ENCODE measurements around the gene ARRB2. TPM values are rescaled to one million over a fixed set of nuclear protein-coding genes. Genes with fewer than 3 reads are reported as not detected.

The ARRB2 gene
- total and polyA plus RNA-seq, 2 of the 8 experiments (the other 6 are each of a cell fraction or from before 2014, with no cell fraction given), result 72.4 to 101 TPM

DNA sequence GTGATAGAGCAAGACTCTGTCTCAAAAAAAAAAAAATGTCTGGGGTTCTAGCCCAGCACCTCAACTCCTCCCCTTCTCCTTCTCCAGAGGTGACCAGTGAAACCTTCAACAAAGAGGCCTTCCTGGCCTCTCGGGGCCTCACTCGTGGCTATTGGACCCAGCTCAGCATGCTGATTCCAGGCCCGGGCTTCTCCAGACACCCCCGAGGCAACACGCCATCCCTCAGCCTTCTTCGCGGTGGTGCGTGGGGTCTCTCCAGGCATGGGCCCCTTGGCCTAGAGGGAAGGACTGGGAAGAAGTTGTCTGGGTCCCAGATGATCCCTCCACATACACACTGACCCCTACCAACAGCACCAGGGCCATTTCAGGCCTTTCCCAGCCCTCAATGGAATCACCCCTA, 32.8 kb downstream of the ARRB2 start:
- Histone ChIP-seq H3K79me2 (ENCODE audit: control insufficient read depth in 1 of 2, insufficient read depth in 2 of 2, low read length in 2 of 2) (no peaks in the 10 kb centered on the region), H2BK120ac (replicated peaks; ENCODE audit: low read depth, low read length) (no peak overlapping the region), H4K91ac (replicated peaks; ENCODE audit: insufficient read length, low read length) (no peak overlapping the region), H2AFZ (ENCODE audit: low read length) (no peak overlapping the region), H4K8ac (ENCODE audit: extremely low read depth, insufficient read depth, low read length) (no peak overlapping the region), H4K20me1 (replicated peaks in 1 of 2; ENCODE audit: control insufficient read depth in 1 of 2, insufficient read depth in 2 of 2, low read length in 2 of 2) (no peaks in the 10 kb centered on the region), H3K23ac (ENCODE audit: insufficient read length) (no peak overlapping the region), H2AK5ac (ENCODE audit: low read depth, low read length) (no peak overlapping the region), H3K14ac (ENCODE audit: insufficient read length) (no peak overlapping the region), H3K4me2 (ENCODE audit: insufficient read depth in 1 of 2, low read depth in 2 of 2, low read length in 2 of 2) (no peak overlapping the region), H3K79me1 (ENCODE audit: low read depth, low read length) (no peaks in the 10 kb centered on the region), H3K36me3 (ENCODE audit: control insufficient read depth in 2 of 4, insufficient read depth in 4 of 4, low read length in 3 of 4) (no peaks in the 10 kb centered on the region; a peak in 1 of 8 replicates), H3K4ac (replicated peaks; ENCODE audit: insufficient read length, low read depth, low read length) (no peak overlapping the region), H3K18ac (ENCODE audit: extremely low read depth, low read length) (no peak overlapping the region), H2BK12ac (ENCODE audit: low read depth, low read length) (no peak overlapping the region), H3K23me2 (ENCODE audit: low read depth, low read length) (peaks cover 21% of the 10 kb centered on the region; the same call in 1 of the 2 replicates), H3K27ac (ENCODE audit: low read depth, low read length) (no peak overlapping the region), H3K9ac (replicated peaks in 1 of 4; ENCODE audit: extremely low read depth in 1 of 4, low read depth in 3 of 4, low read length in 3 of 4) (no peak overlapping the region), H3K27me3 (replicated peaks in 1 of 4; ENCODE audit: control insufficient read depth in 3 of 4, extremely low read depth in 1 of 4, insufficient read depth in 3 of 4, low read length in 3 of 4) (peaks cover 27 to 52% (median 41%) of the 10 kb centered on the region in 4 experiments), H3K4me3 (ENCODE audit: extremely low read depth in 1 of 4, insufficient read depth in 2 of 4, low read depth in 3 of 4, low read length in 4 of 4) (no peak overlapping the region), H2BK20ac (ENCODE audit: low read length) (no peak overlapping the region), H3K4me1 (replicated peaks in 1 of 4; ENCODE audit: control insufficient read depth in 3 of 4, insufficient read depth in 4 of 4, low read length in 3 of 4) (peaks cover 0 to 10% (median 7%) of the 10 kb centered on the region in 4 experiments; a peak in 5 of 7 replicates), H2BK5ac (ENCODE audit: low read depth, low read length) (no peak overlapping the region), H3K9me3 (ENCODE audit: insufficient read depth in 2 of 2, low read depth in 1 of 2, low read length in 1 of 2) (no peaks in the 10 kb centered on the region; a peak in 1 of 4 replicates), H3K56ac (replicated peaks; ENCODE audit: insufficient read length, low read depth, low read length) (no peak overlapping the region), H2BK15ac (ENCODE audit: low read length) (no peak overlapping the region), H4K5ac (ENCODE audit: insufficient read length, low read depth, low read length) (no peak overlapping the region)
- FAIRE-seq, result no peak
- POLR2A ChIA-PET (ENCODE audit: partially characterized antibody), result no interaction called here
- no peak for DNase-seq (ENCODE audit: low read depth in 1 of 2, low spot score in 2 of 2)
- CTCF ChIA-PET (ENCODE audit: partially characterized antibody), result interaction anchor here (0.9 to 3.1 kb wide), 7 partner anchors 10 to 117 kb away, joined by 3 to 14 read pairs (median 4); partner anchors contain the start of gene MED11
- 96% methylated on average over 8 of the region's 8 CpGs; no CpG with 5 or more reads in 1 of the 2 experiments for WGBS, 2 experiments (ENCODE audit: extremely low coverage in 1 of 2, insufficient coverage in 1 of 2, insufficient read length in 1 of 2, insufficient replicate concordance in 2 of 2, low coverage in 1 of 2, low lambda C conversion rate in 2 of 2, missing lambda C conversion rate in 1 of 2)
- TF ChIP-seq ZNF274 (IDR thresholded peaks at IDR 0.05; ENCODE audit: borderline replicate concordance, extremely low read depth, low read length) (no peak), SIN3A (conservative IDR thresholded peaks at IDR 0.05 in 1 of 2, IDR thresholded peaks at IDR 0.05 in 1 of 2; ENCODE audit: low read depth in 1 of 2, low read length in 2 of 2) (no peak), JUN (IDR thresholded peaks at IDR 0.05; ENCODE audit: low read depth, low read length) (no peak), CREB1 (IDR thresholded peaks at IDR 0.05) (no peak), TBP (IDR thresholded peaks at IDR 0.05; ENCODE audit: low read depth, low read length) (no peak), TAF1 (IDR thresholded peaks at IDR 0.05; ENCODE audit: low read depth, low read length) (no peak), SP4 (IDR thresholded peaks at IDR 0.05; ENCODE audit: low read length) (no peak), SRF (IDR thresholded peaks at IDR 0.05; ENCODE audit: low read depth, low read length) (no peak), HDAC6 (IDR thresholded peaks at IDR 0.05; ENCODE audit: low read depth, low read length) (no peak), CEBPB (IDR thresholded peaks at IDR 0.05; ENCODE audit: low read depth, low read length) (no peak), RFX5 (IDR thresholded peaks at IDR 0.05; ENCODE audit: borderline replicate concordance, low read depth, low read length) (no peak), POLR2A (IDR thresholded peaks at IDR 0.05; ENCODE audit: control extremely low read depth in 1 of 2, low read depth in 2 of 2, low read length in 2 of 2) (no peak), NRF1 (IDR thresholded peaks at IDR 0.05; ENCODE audit: low read depth, low read length) (no peak), TCF12 (IDR thresholded peaks at IDR 0.05; ENCODE audit: low read depth, low read length) (no peak), CHD1 (IDR thresholded peaks at IDR 0.05; ENCODE audit: low read depth, low read length) (no peak)
- TF ChIP-seq, protein P1, sequence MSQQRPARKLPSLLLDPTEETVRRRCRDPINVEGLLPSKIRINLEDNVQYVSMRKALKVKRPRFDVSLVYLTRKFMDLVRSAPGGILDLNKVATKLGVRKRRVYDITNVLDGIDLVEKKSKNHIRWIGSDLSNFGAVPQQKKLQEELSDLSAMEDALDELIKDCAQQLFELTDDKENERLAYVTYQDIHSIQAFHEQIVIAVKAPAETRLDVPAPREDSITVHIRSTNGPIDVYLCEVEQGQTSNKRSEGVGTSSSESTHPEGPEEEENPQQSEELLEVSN (IDR thresholded peaks at IDR 0.05), result no peak

Measured in H1 (cell line).